Choroid plexus epithelial cell (primary cell): Measurements from ENCODE around the gene RAB31.

Source experiments
- DNase-seq: peaks from one replicate; pipeline ENCODE4 v3.0.0-alpha.2; 2010; ENCODE audit warnings: low read depth
- H3K4me3 ChIP-seq: 2 replicates; pipeline ENCODE4 v1.5.1; 2011; ENCODE audit warnings: low read depth, mild to moderate bottlenecking, control low read depth, low read length, moderate library complexity
- TF ChIP-seq, protein P1 (sequence below): conservative IDR thresholded peaks from 2 replicates; pipeline ENCODE4 v1.5.1; 2011; ENCODE audit warnings: low read depth, mild to moderate bottlenecking, control low read depth, inconsistent platforms, low read length, moderate library complexity

The RAB31 gene

DNA sequence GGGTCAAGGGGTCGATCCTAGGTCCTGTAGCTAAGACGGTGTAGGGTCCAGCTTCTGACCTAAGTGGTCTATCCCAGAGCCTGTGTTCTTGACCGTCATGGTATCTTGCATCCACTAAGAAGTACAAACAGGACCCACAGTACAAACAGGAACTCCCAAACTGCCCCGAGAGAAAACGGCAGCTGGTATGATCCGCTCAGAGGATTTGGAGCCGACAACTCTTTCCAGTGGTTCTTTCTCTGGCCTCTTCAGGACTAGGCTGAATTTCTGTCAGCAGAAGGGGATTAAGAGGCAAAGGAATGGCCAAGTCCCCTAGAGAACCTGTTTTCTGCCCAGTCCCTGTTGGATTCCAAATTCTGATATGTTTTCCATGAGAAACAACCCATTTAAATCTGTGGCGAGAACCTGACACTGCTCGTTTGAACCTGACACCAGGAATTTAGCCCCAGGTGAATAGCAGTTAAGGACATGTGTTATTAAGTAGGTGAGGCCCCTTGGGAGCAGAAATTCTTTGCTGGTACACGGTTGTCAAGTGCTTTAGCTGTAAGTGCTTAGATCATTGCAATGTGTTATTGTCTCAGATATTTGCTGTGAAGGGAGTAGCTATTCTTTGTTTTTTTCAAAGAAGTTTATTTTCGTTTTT, 127.1 kb downstream of the RAB31 start:
- no peak overlapping the region for H3K4me3 ChIP-seq
- TF ChIP-seq, protein P1, sequence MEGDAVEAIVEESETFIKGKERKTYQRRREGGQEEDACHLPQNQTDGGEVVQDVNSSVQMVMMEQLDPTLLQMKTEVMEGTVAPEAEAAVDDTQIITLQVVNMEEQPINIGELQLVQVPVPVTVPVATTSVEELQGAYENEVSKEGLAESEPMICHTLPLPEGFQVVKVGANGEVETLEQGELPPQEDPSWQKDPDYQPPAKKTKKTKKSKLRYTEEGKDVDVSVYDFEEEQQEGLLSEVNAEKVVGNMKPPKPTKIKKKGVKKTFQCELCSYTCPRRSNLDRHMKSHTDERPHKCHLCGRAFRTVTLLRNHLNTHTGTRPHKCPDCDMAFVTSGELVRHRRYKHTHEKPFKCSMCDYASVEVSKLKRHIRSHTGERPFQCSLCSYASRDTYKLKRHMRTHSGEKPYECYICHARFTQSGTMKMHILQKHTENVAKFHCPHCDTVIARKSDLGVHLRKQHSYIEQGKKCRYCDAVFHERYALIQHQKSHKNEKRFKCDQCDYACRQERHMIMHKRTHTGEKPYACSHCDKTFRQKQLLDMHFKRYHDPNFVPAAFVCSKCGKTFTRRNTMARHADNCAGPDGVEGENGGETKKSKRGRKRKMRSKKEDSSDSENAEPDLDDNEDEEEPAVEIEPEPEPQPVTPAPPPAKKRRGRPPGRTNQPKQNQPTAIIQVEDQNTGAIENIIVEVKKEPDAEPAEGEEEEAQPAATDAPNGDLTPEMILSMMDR: no peak
- DNase-seq: no peak

DNA sequence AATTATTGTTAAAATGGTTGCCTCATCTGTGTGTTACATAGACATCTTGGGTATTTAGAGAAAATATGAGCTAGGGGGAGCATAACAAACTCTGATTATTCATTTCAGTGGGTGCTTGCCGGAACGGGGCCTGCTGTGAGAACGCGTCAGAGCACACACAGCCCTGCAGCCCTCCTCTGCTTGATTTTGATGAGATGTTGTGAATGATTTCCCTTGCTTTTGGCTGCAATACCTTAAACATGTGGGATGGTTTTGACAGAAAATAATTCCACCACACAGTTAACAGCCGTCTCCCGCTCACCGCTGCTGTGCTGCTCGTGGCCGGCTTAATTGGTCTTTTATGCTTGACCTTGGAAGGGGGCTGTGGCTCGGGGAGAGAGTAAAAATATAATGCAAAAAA, 127.7 kb downstream of the RAB31 start:
- H3K4me3 ChIP-seq: no peak overlapping the region
- TF ChIP-seq, protein P1: peak; percentile 16
- DNase-seq: peak; percentile 92

DNA sequence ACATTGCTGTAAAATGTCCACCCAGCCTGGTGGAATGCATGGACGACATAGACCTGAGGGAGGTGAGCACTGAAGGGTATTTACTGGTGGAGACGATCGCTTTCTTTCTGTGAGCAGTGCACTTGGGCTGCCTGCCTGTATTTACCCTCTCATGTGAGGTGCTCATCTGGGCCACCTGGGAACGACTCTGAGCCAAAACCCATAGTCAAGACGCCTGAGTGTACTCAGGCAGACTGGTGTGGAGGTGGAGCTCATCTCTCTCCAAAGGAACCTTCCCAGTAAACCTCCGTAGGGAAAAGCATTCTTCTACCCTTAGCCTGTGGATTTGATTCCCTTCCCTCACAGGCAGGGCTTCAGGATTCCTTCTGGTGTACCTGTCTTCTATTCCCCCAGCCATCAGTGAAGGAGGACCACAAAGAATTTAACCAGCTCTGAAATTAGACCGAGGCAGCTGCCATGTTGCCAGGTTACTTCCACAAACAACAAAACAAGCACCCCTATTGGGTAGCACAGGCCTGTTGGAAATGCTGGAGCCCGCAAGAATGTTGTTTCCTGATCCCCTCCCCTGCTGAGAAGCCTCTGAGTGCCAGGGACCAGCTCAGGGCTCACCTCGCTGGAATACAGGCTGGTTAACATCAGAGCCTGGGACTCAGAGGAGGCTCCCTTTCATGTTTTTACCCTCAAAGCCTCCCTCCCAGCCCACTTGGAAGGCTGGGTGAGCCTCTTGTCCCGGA, 130.2 kb downstream of the RAB31 start:
- no peak overlapping the region for H3K4me3 ChIP-seq
- peak; percentile 97 for DNase-seq
- TF ChIP-seq, protein P1: no peak

DNA sequence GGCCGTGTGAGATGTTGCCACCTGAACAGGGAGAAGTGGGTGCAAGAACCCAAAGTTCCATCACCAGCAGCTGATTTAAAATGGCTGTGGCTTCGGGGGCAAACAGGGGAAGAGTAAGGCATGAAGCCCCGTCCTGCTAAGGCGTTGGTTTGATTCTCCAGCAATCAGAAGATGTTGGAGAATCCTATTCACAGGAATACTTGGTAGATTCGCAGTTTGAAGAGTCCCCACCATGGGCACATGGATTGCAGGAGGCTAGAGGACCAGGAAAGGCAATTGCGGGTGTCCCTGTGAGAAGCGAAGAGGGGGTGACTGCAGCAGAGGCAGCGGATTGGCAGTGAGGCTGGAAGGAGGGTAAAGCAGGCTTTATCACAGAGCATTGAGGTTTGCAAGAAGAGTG, 131.1 kb downstream of the RAB31 start:
- DNase-seq: no peak
- TF ChIP-seq, protein P1: no peak
- H3K4me3 ChIP-seq: no peak overlapping the region

DNA sequence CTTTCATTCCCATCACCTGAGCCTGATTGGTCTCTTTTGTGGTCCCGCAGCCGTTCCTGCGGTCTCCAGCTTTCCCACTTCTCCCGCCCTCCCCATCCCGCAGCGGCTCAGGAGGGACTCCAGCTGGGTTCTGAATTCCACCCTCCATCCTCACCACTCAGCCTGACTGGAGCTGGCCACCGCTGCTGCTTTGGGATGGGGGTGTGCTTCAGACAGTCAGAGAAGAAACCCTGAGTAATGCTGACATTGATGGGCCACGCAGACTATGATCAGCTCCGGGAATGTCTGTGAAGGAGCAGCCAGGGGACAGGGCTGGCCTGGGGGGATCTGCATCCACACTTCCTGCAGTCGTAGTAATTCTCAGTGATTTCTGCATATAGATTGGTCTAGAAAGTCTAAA, 131.8 kb downstream of the RAB31 start:
- TF ChIP-seq, protein P1: no peak

DNA sequence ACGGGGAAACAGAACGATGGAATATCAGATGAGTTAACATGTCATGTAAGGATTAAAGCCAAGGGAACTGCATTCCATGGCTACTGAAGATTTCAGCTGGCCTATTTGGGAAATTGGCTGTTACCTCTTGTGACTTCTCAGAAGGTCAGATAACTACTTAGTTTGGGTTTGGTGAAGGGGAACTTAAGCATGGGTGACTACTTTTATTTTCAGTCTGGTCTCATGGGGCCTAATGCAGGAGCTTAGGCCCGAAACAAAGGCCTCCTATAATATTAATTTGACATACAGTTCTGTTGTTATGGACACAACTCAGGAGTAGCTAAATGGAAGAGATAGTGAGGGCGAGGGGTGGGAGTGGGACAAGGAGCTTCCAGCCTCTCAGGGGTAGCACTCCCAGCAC, 133.7 kb downstream of the RAB31 start:
- DNase-seq: no peak
- no peak overlapping the region for H3K4me3 ChIP-seq
- TF ChIP-seq, protein P1: no peak

More for the DNA sequence above, 131.8 kb downstream of the RAB31 start:
- no peak overlapping the region for H3K4me3 ChIP-seq
- DNase-seq: no peak

DNA sequence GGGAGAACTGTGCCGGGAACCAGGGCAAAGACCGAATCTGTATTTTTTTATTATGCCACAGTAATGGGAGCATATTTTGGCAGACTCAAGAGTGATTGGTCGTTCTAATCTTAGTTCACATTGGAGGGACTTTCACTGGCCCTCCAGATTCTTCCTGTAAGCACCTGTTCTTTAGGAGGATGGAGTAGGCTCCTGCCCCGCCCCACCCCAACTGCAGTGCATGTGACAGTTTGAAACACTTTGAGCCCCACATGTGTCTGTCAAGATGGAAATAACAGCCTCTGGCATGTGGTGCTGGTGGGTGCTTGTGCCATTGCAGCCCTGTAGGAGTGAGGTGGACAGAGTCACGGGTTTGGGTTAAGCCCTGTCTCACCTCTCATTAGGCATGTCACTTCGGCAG, 134.3 kb downstream of the RAB31 start:
- DNase-seq: no peak
- H3K4me3 ChIP-seq: no peak overlapping the region
- TF ChIP-seq, protein P1: no peak
